Inflammatory macrophage treated with lipopolysaccharide for 1 hour (primary cell): ENCODE results near the gene NR0B1.

ENCODE experiments used
- DNase-seq, 2 donors: peaks; one replicate each; pipeline ENCODE4 v3.0.0-alpha.2; 2020 to 2022

Gene NR0B1, protein sequence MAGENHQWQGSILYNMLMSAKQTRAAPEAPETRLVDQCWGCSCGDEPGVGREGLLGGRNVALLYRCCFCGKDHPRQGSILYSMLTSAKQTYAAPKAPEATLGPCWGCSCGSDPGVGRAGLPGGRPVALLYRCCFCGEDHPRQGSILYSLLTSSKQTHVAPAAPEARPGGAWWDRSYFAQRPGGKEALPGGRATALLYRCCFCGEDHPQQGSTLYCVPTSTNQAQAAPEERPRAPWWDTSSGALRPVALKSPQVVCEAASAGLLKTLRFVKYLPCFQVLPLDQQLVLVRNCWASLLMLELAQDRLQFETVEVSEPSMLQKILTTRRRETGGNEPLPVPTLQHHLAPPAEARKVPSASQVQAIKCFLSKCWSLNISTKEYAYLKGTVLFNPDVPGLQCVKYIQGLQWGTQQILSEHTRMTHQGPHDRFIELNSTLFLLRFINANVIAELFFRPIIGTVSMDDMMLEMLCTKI

DNA sequence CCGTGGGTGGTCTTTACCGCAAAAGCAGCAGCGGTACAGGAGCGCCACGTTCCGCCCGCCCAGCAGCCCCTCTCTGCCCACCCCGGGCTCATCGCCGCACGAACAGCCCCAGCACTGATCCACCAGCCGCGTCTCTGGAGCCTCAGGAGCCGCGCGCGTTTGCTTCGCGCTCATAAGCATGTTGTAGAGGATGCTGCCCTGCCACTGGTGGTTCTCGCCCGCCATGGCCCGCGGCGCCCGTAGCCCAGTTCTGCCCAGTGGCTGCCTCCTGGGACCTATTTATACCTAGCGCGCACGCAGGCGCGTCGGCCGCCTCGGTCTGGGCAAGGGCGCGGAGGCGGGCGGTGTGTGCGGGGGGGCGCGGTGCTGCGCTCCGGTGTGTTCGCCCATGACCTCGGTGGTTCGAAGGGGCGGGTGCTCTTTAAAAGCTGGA is at the start of gene NR0B1:
Gene NR0B1 (minus strand): TSS at position 252 of the 433 bp plus-strand sequence. CDS start 27 bp downstream, at position 225.
- DNase-seq: no peak

DNA sequence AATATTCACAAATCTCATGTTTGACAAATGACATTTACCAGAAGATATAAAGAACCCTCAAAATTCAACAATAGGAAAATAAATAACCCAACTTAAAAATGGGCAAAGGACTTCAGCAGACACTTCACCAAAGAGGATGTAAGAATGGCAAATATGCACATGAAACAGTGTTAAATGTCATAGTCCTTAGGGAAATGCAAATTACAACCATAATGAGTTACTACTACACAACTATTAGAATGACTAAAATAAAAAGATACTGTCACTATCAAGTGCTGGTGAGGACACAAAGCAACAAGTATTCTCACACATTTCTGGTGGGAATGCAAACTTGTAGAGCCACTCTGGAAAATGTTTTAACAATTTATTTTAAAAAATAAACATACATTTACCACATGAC is 40.8 kb upstream of the NR0B1 start:
- no peak for DNase-seq

DNA sequence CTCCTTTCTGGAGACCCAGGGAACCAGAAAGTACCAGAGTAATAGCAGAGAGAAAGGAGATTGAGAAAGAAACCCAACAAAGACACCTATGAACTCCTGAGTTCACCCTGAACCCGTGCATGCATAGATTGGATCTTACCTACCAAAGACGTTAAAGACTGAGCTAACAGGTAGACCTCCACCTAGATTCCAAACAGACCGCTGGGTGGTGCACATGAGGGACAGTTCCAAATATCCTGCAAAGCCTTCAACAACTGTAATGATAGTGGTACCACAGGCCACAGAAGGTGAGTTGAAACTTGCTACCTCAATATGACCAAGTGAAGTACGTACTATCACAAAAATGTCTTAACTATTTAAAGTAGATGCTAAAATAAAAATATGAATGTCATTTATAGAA is 34.0 kb upstream of the NR0B1 start:
- no peak for DNase-seq

DNA sequence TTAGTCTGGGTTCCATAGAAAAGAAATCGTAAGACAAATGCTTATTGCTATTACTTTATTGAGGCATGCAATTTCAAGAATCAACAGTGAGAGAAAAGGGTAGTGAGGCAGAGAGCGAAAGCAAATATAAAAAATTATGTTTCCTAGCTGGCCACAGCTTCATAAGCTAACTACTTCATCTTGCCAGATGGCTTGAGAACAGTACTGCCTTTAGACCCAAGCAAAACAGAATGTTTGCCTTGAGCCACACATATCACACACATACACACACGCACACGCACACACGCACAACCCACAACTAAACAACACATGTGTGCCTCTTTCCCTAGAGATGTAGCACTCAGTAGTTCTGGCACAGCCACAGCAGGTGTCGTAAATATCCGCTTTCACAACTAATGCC is 31.6 kb upstream of the NR0B1 start:
- DNase-seq: no peak

DNA sequence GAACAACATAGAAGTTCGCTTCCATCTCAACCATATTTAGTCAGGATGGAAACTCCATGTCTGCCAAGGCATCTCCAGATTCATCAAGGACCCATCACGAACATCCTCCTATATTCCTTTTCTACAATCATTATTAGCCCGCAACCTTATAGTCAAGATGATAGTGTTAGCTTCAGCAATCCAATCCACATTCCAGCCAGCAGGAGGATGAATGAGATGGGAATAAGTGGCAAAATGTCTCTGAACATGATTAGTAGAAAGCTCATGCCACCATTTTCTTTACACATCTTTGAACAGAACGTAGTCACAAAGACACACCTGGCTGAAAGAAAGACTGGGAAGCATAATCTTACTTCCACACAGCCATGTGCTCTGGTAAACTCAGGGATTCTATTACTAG is 18.6 kb upstream of the NR0B1 start:
- no peak for DNase-seq

DNA sequence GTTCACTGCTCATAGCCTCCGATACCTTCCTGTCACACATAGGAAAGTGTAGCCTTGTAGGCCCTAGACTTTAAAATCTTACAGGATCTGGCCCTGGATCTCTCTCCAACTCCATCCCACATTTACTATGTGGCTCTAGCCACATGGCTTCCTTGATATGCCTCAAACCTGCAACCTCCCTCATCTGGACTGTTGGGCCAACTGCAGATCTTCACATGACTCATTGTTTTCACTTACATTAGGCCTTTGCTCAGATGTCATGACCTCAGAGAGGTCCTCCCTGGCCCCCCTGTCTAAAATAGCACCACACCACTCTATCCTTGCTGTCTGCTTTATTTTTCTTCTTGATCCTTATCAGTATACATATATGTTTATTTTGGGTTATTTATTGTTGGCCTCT is 8.1 kb upstream of the NR0B1 start:
- no peak for DNase-seq

DNA sequence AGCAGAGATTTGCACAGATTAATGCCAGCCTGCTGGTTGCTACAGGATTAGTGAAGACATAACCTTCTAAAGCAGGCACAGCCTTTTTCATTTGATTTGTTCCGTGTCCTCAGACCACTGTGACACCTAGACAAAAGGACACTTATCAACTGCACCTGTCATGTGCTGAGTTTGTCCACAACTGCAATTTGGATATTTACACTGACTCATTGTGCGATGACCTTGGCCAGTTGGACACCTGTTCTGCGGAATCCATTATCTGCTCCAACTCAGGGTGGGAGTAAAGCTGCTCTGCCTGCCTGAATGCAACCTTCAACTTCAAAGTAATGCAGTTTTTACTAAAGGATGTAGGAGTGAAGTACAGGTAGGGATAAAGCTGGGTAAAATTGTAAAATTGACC is 4.1 kb upstream of the NR0B1 start:
- no peak for DNase-seq

DNA sequence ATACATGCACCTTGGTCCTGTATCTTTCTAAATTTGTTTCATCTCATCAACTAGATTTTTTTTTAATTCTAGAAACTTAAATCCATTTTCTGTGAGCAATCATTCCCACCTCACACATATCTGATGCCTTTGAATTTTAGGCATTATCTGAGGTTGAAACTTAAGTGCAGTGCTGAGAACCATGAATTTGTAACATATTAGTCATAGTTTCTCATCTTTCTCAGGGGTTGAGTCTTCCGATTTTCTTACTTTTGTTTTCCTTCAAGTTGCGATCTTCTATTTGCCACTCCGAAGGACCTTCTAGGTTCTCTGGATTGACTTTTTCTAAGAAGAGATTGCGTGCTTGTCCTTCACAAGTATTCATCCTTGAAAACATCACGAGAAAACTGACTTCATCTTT is 3.7 kb upstream of the NR0B1 start:
- no peak for DNase-seq

DNA sequence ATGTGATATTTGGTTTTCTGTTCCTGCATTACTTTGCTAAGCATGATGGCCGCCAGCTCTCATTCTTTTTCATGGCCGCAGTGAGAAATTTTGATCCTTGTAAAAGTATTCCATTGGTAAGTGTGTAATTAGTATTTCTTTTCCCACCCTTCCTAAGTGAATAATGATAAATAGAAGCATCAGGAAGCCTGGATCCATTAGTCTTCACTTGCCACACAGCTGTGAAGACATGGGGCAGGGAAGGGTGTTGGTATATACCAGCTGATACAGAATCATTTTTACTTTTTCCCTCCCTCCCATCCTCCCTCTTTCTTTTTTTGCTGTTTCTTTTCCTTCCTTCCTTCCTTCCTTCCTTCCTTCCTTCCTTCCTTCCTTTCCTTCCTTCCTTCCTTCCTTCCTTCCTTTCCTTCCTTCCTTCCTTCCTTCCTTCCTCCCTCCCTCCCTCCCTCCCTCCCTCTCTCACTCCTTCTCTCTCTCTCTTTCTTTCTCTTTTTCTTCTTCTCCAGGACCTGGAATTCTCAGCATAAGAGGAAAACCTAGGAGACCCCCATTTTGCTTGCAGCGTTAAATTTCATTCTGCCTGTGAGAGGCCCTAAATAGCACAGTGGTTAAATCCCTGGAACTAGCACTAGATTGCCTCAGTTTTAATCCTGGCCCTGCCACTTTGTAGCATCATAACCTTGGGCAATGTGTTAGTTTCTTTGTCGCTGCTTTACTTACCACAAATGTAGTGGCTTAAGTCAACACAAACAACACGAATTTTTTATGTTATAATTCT is 1.4 kb upstream of the NR0B1 start:
- no peak for DNase-seq

DNA sequence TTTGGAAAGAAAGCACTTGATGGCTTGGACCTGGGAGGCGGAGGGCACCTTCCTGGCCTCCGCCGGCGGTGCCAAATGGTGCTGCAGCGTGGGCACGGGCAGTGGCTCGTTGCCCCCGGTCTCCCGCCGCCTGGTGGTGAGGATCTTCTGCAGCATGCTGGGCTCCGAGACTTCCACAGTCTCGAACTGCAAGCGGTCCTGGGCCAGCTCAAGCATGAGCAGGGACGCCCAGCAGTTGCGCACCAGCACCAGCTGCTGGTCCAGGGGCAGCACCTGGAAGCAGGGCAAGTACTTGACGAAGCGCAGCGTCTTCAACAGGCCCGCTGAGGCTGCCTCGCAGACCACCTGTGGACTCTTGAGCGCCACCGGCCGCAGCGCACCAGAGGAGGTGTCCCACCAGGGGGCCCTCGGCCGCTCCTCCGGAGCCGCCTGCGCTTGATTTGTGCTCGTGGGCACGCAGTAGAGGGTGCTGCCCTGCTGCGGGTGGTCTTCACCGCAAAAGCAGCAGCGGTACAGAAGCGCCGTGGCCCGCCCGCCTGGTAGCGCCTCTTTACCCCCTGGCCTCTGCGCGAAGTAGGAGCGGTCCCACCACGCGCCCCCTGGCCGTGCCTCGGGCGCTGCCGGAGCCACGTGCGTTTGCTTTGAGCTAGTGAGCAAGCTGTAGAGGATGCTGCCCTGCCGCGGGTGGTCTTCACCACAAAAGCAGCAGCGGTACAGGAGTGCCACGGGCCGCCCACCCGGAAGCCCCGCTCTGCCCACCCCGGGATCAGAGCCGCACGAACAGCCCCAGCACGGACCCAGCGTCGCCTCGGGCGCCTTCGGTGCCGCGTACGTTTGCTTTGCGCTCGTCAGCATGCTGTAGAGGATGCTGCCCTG is 689 bp downstream of the NR0B1 start:
- DNase-seq: no peak

DNA sequence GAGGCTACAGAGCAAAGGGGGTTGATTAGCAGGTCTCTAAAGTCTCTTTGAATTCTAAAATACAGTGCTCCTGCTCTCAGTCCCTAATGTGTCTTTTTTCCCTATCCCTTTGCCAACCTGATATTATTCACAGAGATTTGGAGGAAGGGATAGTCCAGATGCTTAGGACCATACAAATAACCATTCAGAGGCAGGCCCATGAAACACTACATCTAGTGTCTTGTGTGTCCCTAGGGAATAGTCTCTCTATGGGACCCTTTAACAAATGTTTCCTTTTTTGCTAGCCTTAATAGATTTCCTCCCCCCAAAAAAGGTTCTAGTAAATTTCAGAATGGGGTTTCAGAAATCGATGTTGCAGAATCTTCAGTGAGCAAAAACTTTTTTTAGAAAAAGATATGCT is 1.7 kb downstream of the NR0B1 start:
- DNase-seq: no peak

DNA sequence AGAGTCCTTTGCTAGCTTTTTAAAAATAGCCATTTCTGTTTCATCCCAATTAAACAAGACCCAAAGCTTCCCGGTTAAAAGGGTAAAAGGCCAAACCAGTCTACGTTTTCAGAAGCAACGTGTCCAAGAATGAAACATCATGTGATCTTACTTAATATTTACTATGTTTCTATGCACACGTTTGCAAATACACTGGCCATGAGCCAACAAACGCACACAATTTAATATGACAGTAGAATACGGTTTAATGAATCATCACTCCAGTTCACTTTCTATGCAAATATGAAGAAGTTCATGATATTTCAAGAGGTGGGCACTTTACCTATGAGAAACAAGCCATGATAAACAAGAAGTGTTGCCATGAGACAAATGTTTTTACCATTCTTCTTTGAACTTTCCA is 4.3 kb downstream of the NR0B1 start:
- no peak for DNase-seq

DNA sequence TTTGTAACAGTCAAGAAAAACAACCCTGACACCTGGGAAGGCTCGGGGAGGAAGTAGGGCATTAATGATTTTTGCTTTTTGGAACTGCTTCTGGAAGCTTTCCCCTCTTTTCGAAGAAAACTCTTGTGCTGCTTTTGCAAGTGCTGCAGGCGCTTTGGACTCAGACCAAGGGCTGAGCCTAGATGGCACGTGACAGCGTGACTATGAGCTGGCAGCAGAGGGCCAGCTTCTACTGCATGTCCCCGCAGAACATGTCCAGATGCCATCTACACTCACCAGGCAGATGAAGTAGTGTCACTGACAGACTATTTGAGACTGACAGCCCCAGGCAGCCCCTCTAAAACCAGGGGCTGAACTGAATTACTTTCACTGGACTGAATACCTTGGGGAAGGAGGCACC is 6.2 kb downstream of the NR0B1 start:
- no peak for DNase-seq

DNA sequence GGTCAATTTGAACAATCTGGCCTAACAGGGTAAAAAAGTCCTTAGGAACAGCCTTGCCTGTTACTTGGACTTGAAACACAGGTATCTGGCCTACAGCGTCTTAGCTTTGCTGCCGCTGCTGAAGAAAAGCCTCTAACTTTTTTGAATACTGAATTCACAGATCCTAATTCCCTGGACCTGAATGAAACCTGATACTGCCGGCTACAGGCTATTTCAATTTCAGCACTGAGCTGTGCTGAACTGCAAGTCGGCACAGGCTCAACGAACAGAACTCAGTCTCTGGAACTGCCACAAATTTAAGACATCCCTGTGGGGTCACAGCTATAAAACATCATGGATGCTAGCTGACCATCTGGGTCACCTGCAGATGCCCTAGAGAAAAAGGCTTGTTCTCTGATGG is 7.2 kb downstream of the NR0B1 start:
- no peak for DNase-seq

DNA sequence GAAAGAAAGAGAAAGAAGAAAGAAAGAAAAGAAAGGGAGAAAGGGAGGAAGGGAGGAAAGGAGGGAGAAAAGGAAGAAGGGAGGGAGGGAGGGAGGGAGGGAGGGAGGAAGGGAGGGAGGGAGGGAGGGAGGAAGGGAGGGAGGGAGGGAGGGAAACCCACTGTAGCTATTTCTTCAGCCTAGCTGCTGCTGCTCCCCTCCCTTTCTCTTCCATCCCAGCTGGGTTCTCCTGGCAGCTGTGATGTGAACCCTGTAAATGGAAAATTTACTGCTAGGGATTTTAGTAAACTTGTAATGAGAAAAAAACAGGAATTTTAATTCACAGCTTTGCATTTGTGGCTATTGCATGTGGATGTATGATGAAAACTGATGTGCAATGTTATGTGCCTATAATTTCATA is 8.0 kb downstream of the NR0B1 start:
- no peak for DNase-seq

DNA sequence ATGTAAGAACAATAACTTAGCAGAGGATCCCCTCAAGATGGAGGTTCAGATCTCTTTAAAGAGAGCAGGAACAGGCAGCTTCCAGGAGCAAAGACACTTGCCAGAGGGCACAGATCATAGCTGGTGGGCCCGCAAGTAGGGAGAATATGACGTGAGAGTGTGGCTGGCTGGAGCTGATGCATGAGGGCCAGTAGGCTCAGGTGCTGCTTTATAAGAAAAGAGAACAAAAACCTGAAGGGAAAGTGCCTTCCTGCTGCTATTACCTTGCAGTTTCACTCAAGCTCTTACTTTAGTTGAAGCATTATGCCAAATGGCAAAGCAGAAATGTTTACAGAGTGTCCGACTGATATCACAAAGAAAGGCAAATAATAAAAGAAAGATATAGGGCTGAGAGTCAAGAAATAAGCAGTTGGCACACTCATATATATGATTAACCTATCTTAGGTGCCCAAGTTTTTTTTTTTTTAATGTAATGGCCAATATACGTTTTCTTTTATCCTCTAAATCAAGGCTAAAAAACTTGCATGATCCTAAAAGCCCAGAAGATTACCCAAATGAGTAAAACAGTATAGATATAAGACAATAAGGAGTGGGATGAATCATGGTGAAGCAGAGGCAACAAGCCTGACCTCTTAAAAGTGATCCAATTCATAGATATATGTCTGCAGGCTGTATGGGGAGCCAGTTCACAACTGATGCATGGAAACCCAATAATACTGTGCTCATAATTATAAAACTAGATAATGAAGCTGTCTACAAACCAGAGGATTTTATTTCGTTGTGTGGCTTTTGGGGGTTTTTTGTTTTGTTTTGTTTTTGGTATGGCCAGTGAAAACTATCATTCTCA is 12.6 kb downstream of the NR0B1 start:
- no peak for DNase-seq

DNA sequence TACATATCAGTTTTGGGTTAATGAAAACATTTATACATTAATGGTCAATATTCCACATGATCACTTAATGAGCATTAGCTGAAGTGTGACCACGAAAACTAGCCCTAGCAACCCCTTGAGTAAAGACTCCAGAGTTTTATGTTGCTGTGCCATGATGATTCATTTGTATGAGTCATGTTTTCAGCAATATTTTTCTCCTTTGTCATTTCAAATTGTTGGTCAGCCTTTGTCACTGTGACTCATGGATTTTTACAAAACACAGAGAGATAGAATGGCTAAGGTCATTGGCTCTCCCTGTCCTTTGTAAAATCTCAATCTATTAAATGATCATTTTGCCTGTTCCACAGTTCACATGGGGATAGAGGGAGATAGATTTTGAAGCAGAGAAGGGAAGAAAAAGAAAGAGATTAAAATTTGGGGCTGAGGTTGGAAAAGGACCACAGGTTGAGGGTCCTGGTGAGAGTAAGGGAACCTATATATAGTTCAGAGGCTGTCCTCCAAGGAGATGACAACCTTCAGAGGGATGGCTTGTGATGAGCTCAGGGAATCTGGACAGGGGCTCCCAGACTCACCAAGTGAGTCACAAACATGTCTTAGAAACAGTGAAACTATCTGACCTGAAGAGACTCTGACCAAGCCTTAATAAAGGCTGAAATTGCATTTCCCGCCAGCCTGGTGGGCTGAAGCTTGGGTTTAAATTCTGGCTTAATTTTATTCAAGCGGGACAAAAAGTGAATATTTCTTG is 25.6 kb downstream of the NR0B1 start:
- DNase-seq: peak; percentile 35 to 57

DNA sequence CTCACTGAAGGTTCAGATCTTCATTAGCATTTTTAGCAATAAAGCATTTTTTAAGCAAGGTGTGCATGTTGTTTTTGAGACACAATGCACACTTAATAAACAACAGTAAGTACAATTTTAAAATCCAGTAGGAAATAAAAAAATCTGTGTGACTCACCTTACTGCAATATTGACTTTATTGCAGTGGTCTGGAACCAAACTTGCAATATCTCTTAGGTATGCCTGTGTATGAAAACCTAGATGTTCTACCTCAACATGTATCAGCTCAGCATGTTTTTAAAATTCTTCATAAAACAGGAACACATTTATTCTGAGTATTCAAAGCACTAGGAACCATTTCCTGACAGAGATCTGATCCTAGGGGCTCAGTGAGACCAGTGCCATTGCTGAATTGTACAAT is 26.7 kb downstream of the NR0B1 start:
- DNase-seq: no peak

DNA sequence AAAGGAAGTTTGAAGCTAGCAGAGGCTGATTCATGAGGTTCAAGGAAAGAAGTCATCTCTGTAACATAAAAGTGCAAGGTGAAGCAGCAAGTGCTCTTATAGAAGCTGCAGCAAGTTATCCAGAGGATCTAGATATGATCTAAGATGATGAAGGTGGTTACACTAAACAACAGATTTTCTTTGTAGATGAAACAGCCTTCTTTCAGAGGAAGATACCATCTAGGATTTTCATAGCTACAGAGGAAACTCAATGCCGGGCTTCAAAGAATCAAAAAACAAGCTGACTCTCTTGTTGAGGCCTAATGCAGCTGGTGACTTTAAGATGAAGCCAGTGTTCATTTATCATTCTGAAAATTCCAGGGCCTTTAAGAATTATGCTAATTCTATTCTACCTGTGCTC is 28.8 kb downstream of the NR0B1 start:
- DNase-seq: no peak

DNA sequence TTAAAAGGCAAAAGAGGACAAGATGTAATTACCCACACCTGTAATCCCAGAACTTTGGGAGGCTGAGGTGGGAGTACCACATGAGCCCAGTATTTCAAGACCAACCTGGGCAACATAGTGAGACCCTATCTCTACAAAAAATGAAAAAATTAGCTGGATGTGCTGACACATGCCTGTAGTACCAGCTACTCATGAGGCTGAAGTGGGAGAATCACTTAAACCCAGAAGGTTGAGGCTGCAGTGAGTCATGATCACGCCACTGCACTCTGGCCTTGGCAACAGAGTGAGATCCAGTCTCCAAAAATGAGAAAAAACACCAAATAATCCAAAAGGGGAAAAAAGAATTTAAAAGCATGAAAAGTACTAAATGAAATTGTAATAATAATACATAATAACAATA is 30.8 kb downstream of the NR0B1 start:
- DNase-seq: peak in 1 of 2 donors; percentile 20

DNA sequence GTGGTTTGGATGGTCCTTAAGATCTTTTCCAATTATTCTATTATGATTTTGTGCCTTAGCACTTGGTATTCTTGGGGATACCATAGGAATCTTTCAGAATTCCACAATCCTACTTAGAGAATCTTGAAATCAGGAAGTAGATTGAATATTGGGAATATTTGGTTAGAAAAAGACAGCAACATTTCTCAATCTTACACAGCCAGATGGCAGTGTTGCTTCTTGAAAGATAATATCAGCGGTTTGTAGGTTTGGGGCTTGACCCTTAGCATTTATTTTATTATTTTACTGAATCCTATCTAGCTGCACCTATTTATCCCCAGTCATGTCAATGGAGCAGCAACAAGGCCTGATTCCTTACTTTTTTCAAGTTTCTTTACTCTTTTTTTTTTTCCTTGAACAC is 33.7 kb downstream of the NR0B1 start:
- peak in 1 of 2 donors; percentile 0 for DNase-seq
